K562 (cell line): Measurements from ENCODE around the gene PPP1R10. TPM values are rescaled to one million over a fixed set of nuclear protein-coding genes. Genes with fewer than 3 reads are reported as not detected.

Experiments
- ATAC-seq: fragments of 200-7000 bp; cut with Tn5 transposase; 3 replicates; pipeline ENCODE4 v1.9.1; 2020; ENCODE audit warnings: moderate library complexity
- BruUV-seq: library from RNA; stranded (reverse); fragments of 400-500 nt; replicated peaks from 2 replicates; lab custom pipeline; 2021; lab: Mats Ljungman, UMichigan
- CTCF ChIA-PET: fragments of 300-600 bp; formaldehyde crosslinking; extraction: SDS; loops from one replicate; lab custom pipeline; 2021; ENCODE audit warnings: low intra/inter-chr PET ratio; lab: Yijun Ruan, JAX
- POLR2A ChIA-PET: fragments of 300-600, 350-650 bp; sonication (Branson Sonifier 250); formaldehyde crosslinking; extraction: SDS; loops from one replicate; lab custom pipeline; 2021; ENCODE audit warnings: antibody characterized with exemption, inconsistent platforms; lab: Yijun Ruan, JAX
- DNase-seq, 4 experiments: peaks; one replicate each; pipeline versions ENCODE4 v3.0.0 to v3.0.0-alpha.2; 2011 to 2018; ENCODE audit warnings: low spot score in 3 of 4, mixed read lengths in 3 of 4; ENCODE audit errors: extremely low read depth in 1 of 4
- FAIRE-seq: peaks from 2 replicates; lab custom pipeline; 2011; peaks lifted over from hg19 to GRCh38; lab: Jason Lieb, UNC
- H2AFZ ChIP-seq: 2 replicates; pipeline ENCODE4 v1.6.0; 2011; ENCODE audit warnings: low read depth, low read length, control low read depth, inconsistent platforms
- H3K27ac ChIP-seq: fragments of 200-600 bp; 3 replicates; pipeline ENCODE4 v1.8.0; 2011; ENCODE audit warnings: low read depth, mild to moderate bottlenecking, control low read depth, inconsistent platforms, low read length, moderate library complexity, mixed read lengths; ENCODE audit errors: extremely low read depth
- H3K27me3 ChIP-seq, 2 experiments: fragments of 300-600 bp in 1 of 2; 2 replicates in 1 of 2; 3 replicates in 1 of 2; pipeline versions ENCODE4 v1.6.0 to v1.8.0; 2011; ENCODE audit warnings: inconsistent platforms in 2 of 2, low read length in 2 of 2, mild to moderate bottlenecking in 1 of 2, mixed read lengths in 1 of 2, moderate library complexity in 1 of 2; ENCODE audit not compliant: control insufficient read depth in 2 of 2, insufficient read depth in 2 of 2
- H3K36me3 ChIP-seq: fragments of 300-600 bp; 3 replicates; pipeline ENCODE4 v1.8.0; 2011; ENCODE audit warnings: mild to moderate bottlenecking, low read length, inconsistent platforms; ENCODE audit not compliant: control insufficient read depth, insufficient read depth
- H3K4me1 ChIP-seq, 2 experiments: fragments of 200-600 bp in 1 of 2; replicated peaks in 1 of 2; 2 replicates in 1 of 2; 3 replicates in 1 of 2; pipeline versions ENCODE4 v1.5.1 to v1.8.0; 2011; ENCODE audit warnings: inconsistent platforms in 2 of 2, low read length in 2 of 2, mild to moderate bottlenecking in 1 of 2, mixed read lengths in 1 of 2, moderate library complexity in 1 of 2; ENCODE audit not compliant: control insufficient read depth in 2 of 2, insufficient read depth in 2 of 2
- H3K4me2 ChIP-seq: 2 replicates; pipeline ENCODE4 v1.6.1; 2011; ENCODE audit warnings: low read length, control low read depth, inconsistent platforms, mixed read lengths; ENCODE audit not compliant: insufficient read depth
- H3K4me3 ChIP-seq: fragments of 200-600 bp; sonication (generic), shearing (Covaris generic); 2 replicates; pipeline ENCODE4 v1.5.1; 2016; ENCODE audit warnings: control low read depth, inconsistent platforms
- H3K79me2 ChIP-seq: fragments of 200-600 bp; 3 replicates; pipeline ENCODE4 v1.8.0; 2011; ENCODE audit warnings: low read length, inconsistent platforms; ENCODE audit not compliant: control insufficient read depth, insufficient read depth
- H3K9ac ChIP-seq, 2 experiments: 2 replicates each; pipeline versions ENCODE4 v1.6.0 to v1.6.1; 2011; ENCODE audit warnings: low read depth in 2 of 2, low read length in 2 of 2, control low read depth in 1 of 2, inconsistent platforms in 1 of 2, mild to moderate bottlenecking in 1 of 2, mixed read lengths in 1 of 2; ENCODE audit not compliant: insufficient read depth in 1 of 2
- H3K9me1 ChIP-seq: one replicate; pipeline ENCODE4 v1.6.0; 2011; ENCODE audit warnings: inconsistent platforms, mild to moderate bottlenecking, low read length, moderate library complexity; ENCODE audit not compliant: control insufficient read depth, insufficient read depth
- H3K9me3 ChIP-seq: replicated peaks from 2 replicates; pipeline ENCODE4 v1.5.1; 2011; ENCODE audit warnings: low read depth, low read length, inconsistent platforms; ENCODE audit not compliant: control insufficient read depth, insufficient read depth
- H4K20me1 ChIP-seq: replicated peaks from 2 replicates; pipeline ENCODE4 v1.6.1; 2011; ENCODE audit warnings: low read length, inconsistent platforms, mixed read lengths; ENCODE audit not compliant: control insufficient read depth, insufficient read depth
- ATF1 ChIP-seq, 2 experiments: fragments of 450-650 bp in 1 of 2; IDR thresholded peaks; 2 replicates each; pipeline ENCODE4 v1.6.1; 2016; ENCODE audit warnings: missing compliant biosample characterization in 1 of 2, missing genetic modification characterization in 1 of 2
- CREB3L1 ChIP-seq: fragments of 450-650 bp; IDR thresholded peaks from 2 replicates; pipeline ENCODE4 v1.6.1; 2014; ENCODE audit warnings: low read depth, mild to moderate bottlenecking, moderate library complexity, borderline replicate concordance
- DEAF1 ChIP-seq: fragments of 450-650 bp; formaldehyde crosslinking; IDR thresholded peaks from 2 replicates; pipeline ENCODE4 v1.4.0; 2020; ENCODE audit warnings: mild to moderate bottlenecking, moderate library complexity
- EGR1 ChIP-seq: fragments of 450-650 bp; conservative IDR thresholded peaks from 2 replicates; pipeline ENCODE4 v1.6.1; 2017; ENCODE audit warnings: mild to moderate bottlenecking
- ESRRA ChIP-seq: fragments of 450-650 bp; IDR thresholded peaks from 2 replicates; pipeline ENCODE4 v1.6.1; 2014; ENCODE audit warnings: low read depth, mild to moderate bottlenecking, moderate library complexity, borderline replicate concordance
- FOXM1 ChIP-seq, 2 experiments: fragments of 450-650 bp in 1 of 2; sonication (generic) in 1 of 2; formaldehyde crosslinking in 1 of 2; IDR thresholded peaks; 2 replicates each; pipeline versions ENCODE4 v1.6.1 to v1.9.0; 2017 to 2022; ENCODE audit warnings: low read depth in 2 of 2, mild to moderate bottlenecking in 2 of 2, missing genetic modification reagents in 1 of 2, moderate library complexity in 1 of 2
- HMG20B ChIP-seq: fragments of 250-450 bp; sonication (Bioruptor Pico); IDR thresholded peaks from 2 replicates; pipeline ENCODE4 v1.5.0; 2021; ENCODE audit warnings: mild to moderate bottlenecking
- KLF10 ChIP-seq: fragments of 250-450 bp; sonication (Bioruptor Pico); IDR thresholded peaks from 2 replicates; pipeline ENCODE4 v1.6.1; 2021; ENCODE audit warnings: matching md5 sums
- PHF20 ChIP-seq: fragments of 450-650 bp; IDR thresholded peaks from 2 replicates; pipeline ENCODE4 v1.6.1; 2018; ENCODE audit not compliant: partially characterized antibody
- RBM17 ChIP-seq: fragments of 200-400 bp; formaldehyde crosslinking; IDR thresholded peaks from 2 replicates; pipeline ENCODE4 v1.6.1; 2017; ENCODE audit warnings: low read depth, mild to moderate bottlenecking, low read length, borderline replicate concordance
- ZFP36 ChIP-seq: fragments of 150-350 bp; IDR thresholded peaks from 2 replicates; pipeline ENCODE4 v1.6.1; 2018; ENCODE audit warnings: low read length, low read depth; ENCODE audit not compliant: partially characterized antibody
- ZNF263 ChIP-seq: sonication (generic); formaldehyde crosslinking; IDR thresholded peaks from 2 replicates; pipeline ENCODE4 v1.8.0; 2022; ENCODE audit warnings: mild to moderate bottlenecking, missing genetic modification reagents, borderline replicate concordance
- ZNF668 ChIP-seq: fragments of 250-450 bp; sonication (Bioruptor Pico); IDR thresholded peaks from 2 replicates; pipeline ENCODE4 v1.8.0; 2022; ENCODE audit warnings: mild to moderate bottlenecking, inconsistent platforms
- ZNF76 ChIP-seq: fragments of 250-450 bp; sonication (Bioruptor Pico); IDR thresholded peaks from 2 replicates; pipeline ENCODE4 v1.4.0; 2020; ENCODE audit warnings: mild to moderate bottlenecking, moderate library complexity, borderline replicate concordance
- WGBS: fragments of 100-300 bp; shearing (Covaris generic); methylation state at CpG from one replicate; pipeline ENCODE4 v1.1.6; 2016; ENCODE audit warnings: low coverage, mixed read lengths; ENCODE audit not compliant: insufficient coverage; ENCODE audit errors: missing lambda C conversion rate; 5-methylcytosine and 5-hydroxymethylcytosine counted together
- in situ Hi-C: fragments of 300-500 bp; cut with MboI; formaldehyde crosslinking; loops from 4 replicates; pipeline ENCODE4 v1.15.0; 2018; ENCODE audit warnings: inconsistent platforms, mixed read lengths
- intact Hi-C: fragments of 100-400 bp; cut with micrococcal nuclease; formaldehyde crosslinking; loops from 2 replicates; pipeline ENCODE4 v1.14.2; 2022
- polyA plus RNA-seq, 8 experiments: library from polyadenylated mRNA; depleted of rRNA in 4 of 8; stranded (reverse) in 5 of 8; unstranded in 3 of 8; fragments of >200 nt; fragmentation: Nextera tagmentation in 2 of 8; fragmentation: Illumina TruSeq in 1 of 8; extraction: Ambion mirVana in 2 of 8; extraction: Trizol in 1 of 8; gene quantifications; 2 replicates each; pipeline versions ENCODE4 v1.2.1 to v1.2.3, GENCODE V29; 2011 to 2014; ENCODE audit warnings: inconsistent platforms in 1 of 8, missing spikeins in 1 of 8
- total RNA-seq, 7 experiments: library from RNA; depleted of rRNA in 6 of 7; stranded (reverse); fragments of >200 nt in 6 of 7; fragmentation: Illumina TruSeq in 2 of 7; extraction: Trizol in 2 of 7; gene quantifications; 2 replicates each; pipeline versions ENCODE4 v1.2.1 to v1.2.3, GENCODE V29; 2011 to 2021; ENCODE audit warnings: low replicate concordance in 1 of 7
- TF ChIP-seq, protein P1 (sequence below): fragments of 450-650 bp; IDR thresholded peaks from 2 replicates; pipeline ENCODE4 v1.6.1; 2016; ENCODE audit warnings: mild to moderate bottlenecking

Gene PPP1R10
- total and polyA plus RNA-seq, 9 of the 15 experiments (the other 6 are each of a cell fraction or from before 2014, with no cell fraction given): 14.1 to 65.5 (median 32.6) TPM

GRCh38 chr6:30645989-30646388 lies 28.9 kb upstream of the PPP1R10 start (continued):
- TF ChIP-seq DEAF1 (CRISPR knock-in tag) (no peak), ZFP36 (peak; percentile 4), KLF10 (CRISPR knock-in tag) (no peak), HMG20B (CRISPR knock-in tag) (no peak), EGR1 (0 out of 2 replicates have a peak, but pooled peaks have one; percentile 19)

DNA sequence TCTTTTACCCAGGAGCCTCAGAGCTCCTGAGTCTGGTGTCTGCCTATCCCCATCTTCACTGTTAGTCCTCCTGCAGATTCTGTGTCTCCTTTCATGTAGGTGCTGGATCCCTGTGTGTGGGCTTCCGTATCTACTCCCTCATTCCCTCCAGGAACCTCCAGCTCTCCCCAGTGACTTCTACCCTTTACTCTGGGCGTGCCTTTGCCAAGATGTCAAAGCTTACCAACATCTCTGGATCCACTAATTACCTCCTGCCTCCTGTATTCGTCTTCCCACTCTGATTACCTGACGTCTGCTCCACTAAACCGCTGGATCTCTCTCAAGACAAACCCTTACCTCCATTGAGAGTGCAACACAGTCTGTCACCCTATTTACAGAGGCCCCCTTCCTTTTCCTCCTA lies 27.7 kb upstream of the PPP1R10 start:
- Histone ChIP-seq H3K27ac (no peak overlapping the region), H3K4me2 (no peak overlapping the region), H3K4me1 (peaks cover 15 to 32% of the 10 kb centered on the region in 2 experiments), H3K9me1 (no peaks in the 10 kb centered on the region), H3K27me3 (no peaks in the 10 kb centered on the region), H3K9me3 (no peaks in the 10 kb centered on the region; the same call in 1 of the 2 replicates), H3K36me3 (peaks cover 26% of the 10 kb centered on the region), H3K9ac (peak overlapping the region in 1 of 2 experiments; percentile 44; a peak in 1 of 4 replicates), H4K20me1 (no peaks in the 10 kb centered on the region), H2AFZ (no peak overlapping the region), H3K79me2 (peaks cover 43% of the 10 kb centered on the region), H3K4me3 (no peak overlapping the region)
- CTCF ChIA-PET: interaction anchor here (0.6 kb wide), 1 partner anchor 96 kb away, joined by 4 read pairs; no protein-coding TSS in a partner anchor
- in situ Hi-C loops: no loop called here
- FAIRE-seq (no peak), DNase-seq (no peak), ATAC-seq (no peak)
- 73% methylated on average over 5 of the region's 5 CpGs for WGBS
- POLR2A ChIA-PET: interaction anchor here (0.5 to 3.9 kb wide), 4 partner anchors 31 to 1750 kb away, joined by 3 to 46 read pairs (median 3); no protein-coding TSS in a partner anchor
- intact Hi-C loops: no loop called here
- BruUV-seq: no TSS peak
- TF ChIP-seq RBM17: no peak
- TF ChIP-seq, protein P1, sequence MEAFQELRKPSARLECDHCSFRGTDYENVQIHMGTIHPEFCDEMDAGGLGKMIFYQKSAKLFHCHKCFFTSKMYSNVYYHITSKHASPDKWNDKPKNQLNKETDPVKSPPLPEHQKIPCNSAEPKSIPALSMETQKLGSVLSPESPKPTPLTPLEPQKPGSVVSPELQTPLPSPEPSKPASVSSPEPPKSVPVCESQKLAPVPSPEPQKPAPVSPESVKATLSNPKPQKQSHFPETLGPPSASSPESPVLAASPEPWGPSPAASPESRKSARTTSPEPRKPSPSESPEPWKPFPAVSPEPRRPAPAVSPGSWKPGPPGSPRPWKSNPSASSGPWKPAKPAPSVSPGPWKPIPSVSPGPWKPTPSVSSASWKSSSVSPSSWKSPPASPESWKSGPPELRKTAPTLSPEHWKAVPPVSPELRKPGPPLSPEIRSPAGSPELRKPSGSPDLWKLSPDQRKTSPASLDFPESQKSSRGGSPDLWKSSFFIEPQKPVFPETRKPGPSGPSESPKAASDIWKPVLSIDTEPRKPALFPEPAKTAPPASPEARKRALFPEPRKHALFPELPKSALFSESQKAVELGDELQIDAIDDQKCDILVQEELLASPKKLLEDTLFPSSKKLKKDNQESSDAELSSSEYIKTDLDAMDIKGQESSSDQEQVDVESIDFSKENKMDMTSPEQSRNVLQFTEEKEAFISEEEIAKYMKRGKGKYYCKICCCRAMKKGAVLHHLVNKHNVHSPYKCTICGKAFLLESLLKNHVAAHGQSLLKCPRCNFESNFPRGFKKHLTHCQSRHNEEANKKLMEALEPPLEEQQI: no peak
- no peak for TF ChIP-seq ZNF263 (CRISPR knock-in tag)
- no peak for TF ChIP-seq ATF1 (CRISPR knock-in tag; IDR thresholded peaks at IDR 0.05)
- TF ChIP-seq ATF1 (tag; IDR thresholded peaks at IDR 0.05): no peak
- TF ChIP-seq PHF20: no peak
- TF ChIP-seq FOXM1 (IDR thresholded peaks at IDR 0.05; ENCODE audit: low read depth): no peak
- no peak for TF ChIP-seq FOXM1 (CRISPR knock-in tag; IDR thresholded peaks at IDR 0.05; ENCODE audit: low read depth)
- no peak for TF ChIP-seq ZNF668 (CRISPR knock-in tag)
- no peak for TF ChIP-seq ESRRA
- TF ChIP-seq CREB3L1: no peak
- TF ChIP-seq ZNF76: no peak
